RWPE1 (cell line): ENCODE results near the gene CACHD1.

ENCODE experiments used
- CTCF ChIA-PET: fragments of 350-600 bp; sonication (Branson Sonifier 250); formaldehyde crosslinking; extraction: SDS; loops from one replicate; lab custom pipeline; 2021; lab: Yijun Ruan, JAX
- POLR2A ChIA-PET: fragments of 400-600 bp; formaldehyde crosslinking; extraction: SDS; loops from one replicate; lab custom pipeline; 2020; ENCODE audit warnings: antibody characterized with exemption; ENCODE audit not compliant: low non-redundant PET; lab: Yijun Ruan, JAX
- DNase-seq: peaks from one replicate; pipeline ENCODE4 v3.0.0; 2012; ENCODE audit warnings: low spot score
- H3K27ac ChIP-seq: fragments of 450-650 bp; 2 replicates; pipeline ENCODE4 v1.5.1; 2017
- CTCF ChIP-seq: fragments of 450-650 bp; conservative IDR thresholded peaks from 2 replicates; pipeline ENCODE4 v1.5.1; 2017; ENCODE audit warnings: low read depth, mild to moderate bottlenecking

CACHD1 gene

GRCh38 chr1:64482128-64482527, 12.2 kb downstream of the CACHD1 start:
- no peak overlapping the region for H3K27ac ChIP-seq
- ChIA-PET CTCF (no interaction called here), POLR2A (no interaction called here)
- DNase-seq: no peak
- TF ChIP-seq CTCF: no peak

- H3K27ac ChIP-seq: no peak overlapping the region
- TF ChIP-seq CTCF: no peak
- POLR2A ChIA-PET: no interaction called here
- DNase-seq: no peak
- CTCF ChIA-PET: no interaction called here
Measured at GRCh38 chr1:64482720-64483119, 12.8 kb downstream of the CACHD1 start.

- ChIA-PET POLR2A (no interaction called here), CTCF (no interaction called here)
- DNase-seq: no peak
- no peak for TF ChIP-seq CTCF
- H3K27ac ChIP-seq: no peak overlapping the region
Measured at GRCh38 chr1:64483731-64484414, 13.9 kb downstream of the CACHD1 start.

- CTCF ChIA-PET: no interaction called here
- no peak overlapping the region for H3K27ac ChIP-seq
- no peak for DNase-seq
- POLR2A ChIA-PET: no interaction called here
- no peak for TF ChIP-seq CTCF
Measured at GRCh38 chr1:64484651-64485050, 14.7 kb downstream of the CACHD1 start.

GRCh38 chr1:64486193-64486592, 16.3 kb downstream of the CACHD1 start:
- no peak for TF ChIP-seq CTCF
- ChIA-PET POLR2A (no interaction called here), CTCF (interaction anchor here (0.7 kb wide), 1 partner anchor 32 kb away, joined by 3 read pairs; no protein-coding TSS in a partner anchor)
- no peak for DNase-seq
- H3K27ac ChIP-seq: no peak overlapping the region

- H3K27ac ChIP-seq: no peak overlapping the region
- no peak for DNase-seq
- CTCF ChIA-PET: interaction anchor here (0.6 to 0.7 kb wide), 2 partner anchors 33 to 184 kb away, joined by 3 read pairs; no protein-coding TSS in a partner anchor
- POLR2A ChIA-PET: no interaction called here
- TF ChIP-seq CTCF: no peak
Measured at GRCh38 chr1:64487061-64487460, 17.1 kb downstream of the CACHD1 start.
